Activated CD4-positive, alpha-beta T cell treated with anti-CD3 and anti-CD28 coated beads, Interleukin-2, Interleukin-4, amounts not matched to agents 100 ng/mL and 50 ng/mL, durations not matched to agents 16 hours and 8 hours (primary cell): Measurements from ENCODE around the gene CYP26B1.

ENCODE experiments used
- DNase-seq: peaks from one replicate; pipeline ENCODE4 v3.0.0-alpha.2; 2020; ENCODE audit warnings: low spot score

The CYP26B1 gene

GRCh38 chr2:72147303-72147971 lies at the start of gene CYP26B1:
Gene CYP26B1, minus strand, starts transcription at chr2:72147862. Its CDS starts 28 bp downstream, at chr2:72147834.
- no peak for DNase-seq

DNA sequence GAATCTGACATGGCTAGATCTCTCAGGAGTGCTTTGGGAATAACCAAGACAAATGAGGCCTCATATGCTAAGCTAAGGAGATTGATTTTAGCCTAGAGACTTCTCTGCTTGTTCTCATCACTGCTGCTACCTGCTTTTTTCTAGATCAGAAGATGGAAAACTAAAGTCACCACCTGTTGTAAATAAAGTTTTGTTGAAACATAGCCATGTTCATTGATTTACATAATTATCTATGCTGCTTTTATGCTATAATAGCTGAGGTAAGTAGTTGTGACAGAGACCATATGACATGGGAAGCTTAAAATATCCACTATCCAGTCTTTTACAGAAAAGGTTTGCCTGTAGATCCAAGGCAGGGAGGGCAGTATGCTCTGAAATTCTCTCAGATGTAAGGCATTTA lies 46.1 kb upstream of the CYP26B1 start:
- no peak for DNase-seq

DNA sequence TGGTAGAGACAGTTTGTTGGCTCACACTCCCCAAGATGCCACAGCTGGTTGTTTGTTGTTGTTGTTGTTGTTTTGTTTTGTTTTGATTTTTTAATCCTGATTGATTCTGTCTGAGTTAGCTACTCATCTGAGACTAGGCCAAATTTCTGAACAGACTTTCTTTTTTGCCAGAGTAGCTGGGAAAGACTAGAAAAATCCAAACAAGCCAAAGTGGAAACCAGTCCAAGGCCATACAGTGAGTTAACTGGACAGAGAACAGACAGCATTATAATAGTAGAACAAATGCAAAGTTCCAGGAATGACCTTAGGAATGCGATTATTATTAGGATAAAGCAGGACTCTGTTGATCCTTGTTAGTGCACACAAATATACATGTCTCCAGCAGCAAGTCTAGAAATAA lies 43.8 kb upstream of the CYP26B1 start:
- DNase-seq, result no peak

DNA sequence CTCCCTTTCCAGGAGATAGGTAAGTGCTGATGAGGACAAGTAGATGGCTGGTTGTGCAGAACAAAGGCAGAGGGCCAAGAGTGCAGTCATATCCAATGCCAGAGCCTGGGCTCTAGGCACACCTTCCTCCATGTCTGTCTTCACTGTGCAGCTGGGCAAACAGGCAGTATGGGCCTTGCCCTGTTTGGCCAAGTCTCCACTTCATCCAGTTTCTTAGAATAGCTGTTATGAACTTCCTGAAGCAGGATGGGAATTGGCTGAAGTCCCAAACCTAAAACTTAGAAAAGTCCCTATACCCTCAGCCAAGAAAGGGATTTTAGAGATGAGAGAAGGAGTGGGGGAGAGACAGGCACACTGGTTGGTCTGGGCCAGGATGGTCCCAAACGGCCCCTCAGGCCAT lies 37.5 kb upstream of the CYP26B1 start:
- no peak for DNase-seq

- no peak for DNase-seq
These were observed 35.8 kb upstream of the CYP26B1 start for GRCh38 chr2:72183466-72183865.

- no peak for DNase-seq
These were observed 35.4 kb upstream of the CYP26B1 start for GRCh38 chr2:72183016-72183415.

GRCh38 chr2:72182547-72182946 lies 34.9 kb upstream of the CYP26B1 start:
- no peak for DNase-seq

DNA sequence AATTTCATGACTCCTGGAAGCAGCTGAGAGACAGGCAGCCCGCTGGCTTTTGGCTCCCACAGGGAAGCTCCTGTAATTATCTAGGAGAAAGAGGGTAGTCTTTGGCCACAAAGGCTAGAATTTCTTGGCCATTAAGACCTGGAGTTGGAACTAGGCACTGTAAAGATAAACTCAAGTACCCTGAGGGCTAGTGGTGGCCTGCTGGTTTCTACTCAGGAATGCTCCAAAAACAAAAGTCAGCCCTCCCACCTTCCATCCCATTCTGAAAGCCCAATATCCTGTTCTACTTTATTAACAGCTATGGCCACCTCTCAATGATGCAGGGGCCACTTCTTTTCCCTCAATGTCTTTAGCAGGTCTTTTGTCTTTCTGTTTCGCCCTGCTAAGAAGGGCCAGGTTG lies 34.0 kb upstream of the CYP26B1 start:
- no peak for DNase-seq

- no peak for DNase-seq
These were observed 32.7 kb upstream of the CYP26B1 start for GRCh38 chr2:72180351-72180750.

DNA sequence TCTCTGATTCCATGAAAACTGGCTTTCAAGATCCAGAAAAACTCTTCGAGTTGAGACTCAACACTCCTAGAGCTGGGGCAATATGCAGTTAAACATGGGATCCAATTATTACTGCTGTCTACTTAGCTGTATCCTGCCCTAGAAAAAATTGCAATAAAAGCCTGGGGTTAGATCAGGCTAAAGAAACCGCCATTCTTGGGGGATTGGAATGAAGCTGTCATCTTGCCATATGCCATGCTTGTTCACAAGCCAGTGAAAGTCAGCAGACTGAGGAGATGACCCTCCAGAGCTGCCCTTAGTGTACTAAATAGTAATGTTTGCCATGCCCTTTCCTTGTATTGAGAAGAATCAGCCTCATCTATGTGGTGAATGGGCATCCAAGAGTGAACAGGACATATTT lies 30.9 kb upstream of the CYP26B1 start:
- no peak for DNase-seq

GRCh38 chr2:72176281-72176680 lies 28.6 kb upstream of the CYP26B1 start:
- DNase-seq, result no peak

- DNase-seq, result no peak
These were observed 28.0 kb upstream of the CYP26B1 start for GRCh38 chr2:72175636-72176035.

DNA sequence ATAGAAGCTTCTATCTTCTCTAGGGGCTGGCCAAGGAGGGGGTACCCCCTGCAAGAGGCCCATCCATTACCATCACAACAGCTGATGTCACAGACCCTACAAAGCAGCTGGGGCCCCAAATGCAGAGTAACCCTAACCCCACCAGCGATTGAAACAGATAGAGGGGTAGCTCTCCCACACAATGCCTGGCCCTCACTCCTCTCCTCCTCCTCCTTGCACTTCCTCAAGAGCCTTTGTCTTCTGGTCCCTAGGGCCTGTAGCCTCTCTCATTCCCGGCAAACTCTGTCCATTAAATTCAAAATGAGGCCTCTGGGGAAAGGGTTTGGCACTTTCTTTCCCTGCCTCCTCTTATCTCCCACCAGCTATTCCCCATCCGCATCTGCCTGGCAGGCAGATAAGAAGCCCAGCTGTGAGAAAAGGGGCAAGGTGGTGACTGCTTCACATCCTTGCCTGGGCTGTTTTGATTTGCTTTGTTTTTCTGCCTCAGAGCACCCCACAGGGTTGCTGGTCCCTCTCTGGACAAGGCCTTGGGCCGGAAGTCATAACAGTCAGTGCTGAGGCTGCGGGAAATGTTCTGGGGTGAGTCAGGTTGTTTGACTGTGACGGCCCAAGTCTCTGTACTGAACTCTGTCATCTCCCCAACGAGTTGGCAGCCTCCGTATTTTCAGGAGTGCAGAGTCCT lies 26.1 kb upstream of the CYP26B1 start:
- DNase-seq, result no peak

GRCh38 chr2:72172478-72172877 lies 24.8 kb upstream of the CYP26B1 start:
- DNase-seq, result no peak

- DNase-seq, result no peak
These were observed 18.6 kb upstream of the CYP26B1 start for GRCh38 chr2:72166279-72166678.

- no peak for DNase-seq
These were observed 18.1 kb upstream of the CYP26B1 start for GRCh38 chr2:72165792-72166191.

DNA sequence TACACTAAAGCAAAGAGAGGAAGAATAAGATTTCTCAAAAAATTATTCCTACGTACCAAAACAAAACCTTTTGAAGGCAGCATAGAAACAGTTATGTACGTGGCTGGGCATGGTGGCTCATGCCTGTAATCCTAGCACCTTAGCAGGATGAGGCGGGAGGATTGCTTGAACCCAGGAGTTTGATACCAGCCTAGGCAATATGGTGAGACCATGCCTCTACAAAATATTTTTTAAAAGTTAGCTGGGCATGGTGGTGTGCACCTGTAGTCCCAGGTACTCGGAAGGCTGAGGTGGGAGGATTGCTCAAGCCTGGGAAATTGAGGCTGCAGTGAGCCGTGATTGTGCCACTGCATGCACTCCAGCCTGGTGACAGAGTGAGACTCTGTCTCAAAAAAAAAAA lies 14.9 kb upstream of the CYP26B1 start:
- DNase-seq, result no peak

DNA sequence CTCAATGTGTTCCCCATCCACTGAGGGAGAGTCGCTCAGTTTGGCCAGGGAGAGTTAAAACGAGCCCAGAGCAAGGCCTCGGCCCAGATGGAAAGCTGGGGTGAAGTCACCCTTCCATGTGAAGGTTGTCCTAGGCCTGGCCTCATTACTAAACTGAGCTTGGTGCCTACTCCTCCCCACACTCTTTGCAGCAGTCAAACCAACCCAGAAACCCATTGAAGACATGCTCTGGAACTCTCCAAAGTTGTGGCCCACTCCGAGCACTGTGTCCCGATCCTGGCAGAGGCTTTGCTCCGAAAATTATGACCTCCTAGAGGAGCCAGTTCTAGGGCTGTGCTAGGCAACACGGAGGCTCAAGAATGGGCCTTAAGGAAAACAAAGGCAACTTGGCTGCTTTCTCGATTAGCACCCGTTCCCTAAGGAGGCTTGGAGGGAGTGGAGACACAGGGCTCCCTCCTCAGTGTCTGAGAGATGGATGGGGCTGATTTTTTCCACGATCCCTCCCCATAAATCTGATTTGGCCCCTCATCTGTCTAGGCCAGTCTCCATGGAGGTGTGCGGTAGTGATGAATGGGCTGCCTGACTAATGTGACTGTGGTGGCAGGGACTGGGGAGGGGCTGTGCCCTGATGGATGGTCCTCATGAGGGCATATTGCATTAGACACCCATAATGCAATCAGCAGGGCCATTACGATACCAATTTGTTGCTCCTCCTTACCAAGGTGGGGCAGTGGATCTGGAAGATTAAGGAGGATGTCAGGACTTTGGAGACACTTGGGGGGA lies 11.7 kb upstream of the CYP26B1 start:
- no peak for DNase-seq

- DNase-seq, result no peak
These were observed 10.5 kb upstream of the CYP26B1 start for GRCh38 chr2:72157871-72158771.

DNA sequence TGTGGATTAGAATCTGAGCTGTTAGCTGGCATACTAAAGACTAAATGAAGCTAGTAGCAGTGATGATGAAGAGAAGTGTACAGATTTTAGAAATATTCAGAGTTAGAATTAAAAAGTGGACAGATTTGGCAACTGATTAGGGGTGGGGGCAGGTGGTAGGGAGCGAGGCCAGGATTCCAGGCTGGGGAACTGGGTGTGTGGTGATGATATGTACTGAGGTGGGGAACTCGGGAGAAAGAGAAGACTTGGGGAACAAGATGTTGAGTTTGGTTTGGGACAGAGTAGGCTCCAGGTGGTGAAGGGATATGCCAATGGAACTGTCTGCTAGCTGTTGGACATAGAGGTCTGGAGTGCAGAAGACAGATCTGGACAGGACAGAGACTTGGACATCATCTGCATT lies 9.2 kb upstream of the CYP26B1 start:
- no peak for DNase-seq

DNA sequence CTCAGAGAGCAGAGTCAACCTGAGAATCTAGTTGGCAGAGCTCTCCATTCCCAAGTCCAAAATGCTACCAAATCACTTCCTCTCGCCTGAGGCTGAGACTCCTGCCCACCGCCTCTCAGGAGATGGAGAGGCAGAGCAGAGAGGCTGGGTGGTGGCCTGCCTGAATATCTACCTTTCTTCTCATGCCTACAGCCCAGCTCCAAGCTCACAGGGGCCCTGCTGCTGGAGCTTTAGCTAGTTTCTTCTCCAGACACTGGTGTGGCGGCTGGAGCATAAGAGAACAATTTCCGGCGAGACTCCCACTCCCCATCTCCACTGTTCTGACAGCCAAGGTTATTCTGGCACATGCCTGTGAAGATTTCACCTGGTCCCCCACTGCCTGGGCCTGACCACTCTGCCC lies 8.1 kb upstream of the CYP26B1 start:
- no peak for DNase-seq

DNA sequence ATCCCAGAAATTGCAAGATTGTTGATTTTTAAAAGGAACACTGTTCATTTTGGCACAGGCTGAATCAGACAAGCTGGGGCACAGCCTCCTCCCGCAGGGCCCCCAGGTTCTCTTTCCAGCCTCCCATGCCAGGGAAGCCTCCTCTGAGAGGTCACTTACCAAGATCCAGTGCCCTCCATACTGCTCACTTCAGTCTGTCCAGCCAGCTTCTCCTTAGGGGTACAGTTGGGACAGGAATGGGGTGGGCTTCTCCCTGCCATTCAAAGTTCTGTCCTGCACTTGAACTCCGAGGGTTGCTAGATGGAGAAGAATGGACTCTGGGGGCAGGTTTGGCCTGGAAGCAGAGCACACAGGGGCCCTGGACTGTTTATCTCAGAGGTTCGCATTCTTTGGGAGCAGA lies 7.5 kb upstream of the CYP26B1 start:
- no peak for DNase-seq
